Subcutaneous adipose tissue (tissue), 4 donors: Measurements from ENCODE around the gene THADA. TPM values are rescaled to one million over a fixed set of nuclear protein-coding genes. Genes with fewer than 3 reads are reported as not detected.

Experiments used
- total RNA-seq, 4 donors: library from RNA; depleted of rRNA; stranded (reverse); fragments of >200 nt; gene quantifications; one replicate each; pipeline ENCODE4 v1.1.0, GENCODE V29; 2016
- TF ChIP-seq, protein P1 (sequence below): fragments of 450-650 bp; IDR thresholded peaks from one replicate; pipeline ENCODE4 v1.5.1; 2016; ENCODE audit warnings: low read depth, mild to moderate bottlenecking, control low read depth, antibody characterized with exemption, moderate library complexity

Gene THADA
- total RNA-seq, 4 donors from 2014 or later = 31.8 to 71.9 (median 53.8) TPM

DNA sequence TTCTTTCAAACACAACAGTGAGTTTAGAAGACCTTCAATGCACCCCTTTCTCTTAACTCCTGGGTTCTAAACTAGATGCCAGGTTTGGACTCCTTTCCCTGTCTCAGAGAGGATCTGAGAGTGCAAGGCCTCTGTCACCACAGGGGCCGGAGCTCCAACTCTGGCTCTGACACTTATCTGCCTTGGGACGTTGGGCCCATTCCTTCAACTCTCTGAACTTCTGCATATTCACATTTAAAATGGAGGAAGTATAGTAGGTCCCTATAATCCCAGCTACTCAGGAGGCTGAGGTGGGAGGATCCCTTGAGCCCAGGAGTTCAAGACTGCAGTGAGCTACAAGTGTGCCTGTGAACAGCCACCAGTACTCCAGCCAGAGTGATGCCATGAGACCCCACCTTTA lies 325.4 kb downstream of the THADA start:
- TF ChIP-seq, protein P1, sequence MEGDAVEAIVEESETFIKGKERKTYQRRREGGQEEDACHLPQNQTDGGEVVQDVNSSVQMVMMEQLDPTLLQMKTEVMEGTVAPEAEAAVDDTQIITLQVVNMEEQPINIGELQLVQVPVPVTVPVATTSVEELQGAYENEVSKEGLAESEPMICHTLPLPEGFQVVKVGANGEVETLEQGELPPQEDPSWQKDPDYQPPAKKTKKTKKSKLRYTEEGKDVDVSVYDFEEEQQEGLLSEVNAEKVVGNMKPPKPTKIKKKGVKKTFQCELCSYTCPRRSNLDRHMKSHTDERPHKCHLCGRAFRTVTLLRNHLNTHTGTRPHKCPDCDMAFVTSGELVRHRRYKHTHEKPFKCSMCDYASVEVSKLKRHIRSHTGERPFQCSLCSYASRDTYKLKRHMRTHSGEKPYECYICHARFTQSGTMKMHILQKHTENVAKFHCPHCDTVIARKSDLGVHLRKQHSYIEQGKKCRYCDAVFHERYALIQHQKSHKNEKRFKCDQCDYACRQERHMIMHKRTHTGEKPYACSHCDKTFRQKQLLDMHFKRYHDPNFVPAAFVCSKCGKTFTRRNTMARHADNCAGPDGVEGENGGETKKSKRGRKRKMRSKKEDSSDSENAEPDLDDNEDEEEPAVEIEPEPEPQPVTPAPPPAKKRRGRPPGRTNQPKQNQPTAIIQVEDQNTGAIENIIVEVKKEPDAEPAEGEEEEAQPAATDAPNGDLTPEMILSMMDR = no peak

DNA sequence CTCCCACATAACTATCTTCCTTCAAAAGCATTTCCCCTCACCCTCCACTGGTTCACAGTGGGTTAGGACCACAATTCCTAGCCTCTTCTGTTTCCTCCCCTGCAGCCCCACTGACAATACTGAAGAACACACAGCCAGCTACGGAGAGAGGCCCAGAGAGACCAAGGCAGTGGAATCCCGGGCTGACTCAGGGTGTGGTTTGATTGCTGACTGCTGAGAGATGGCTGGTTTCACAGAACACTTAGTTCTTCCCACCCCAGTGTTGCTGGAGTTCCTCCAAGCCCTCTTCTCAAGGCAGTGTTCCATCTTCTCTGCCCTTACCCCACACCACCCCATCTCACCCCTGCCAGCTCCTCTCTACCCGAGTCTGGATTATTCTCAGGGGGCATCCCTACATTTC lies 326.1 kb downstream of the THADA start:
- TF ChIP-seq, protein P1 = no peak

DNA sequence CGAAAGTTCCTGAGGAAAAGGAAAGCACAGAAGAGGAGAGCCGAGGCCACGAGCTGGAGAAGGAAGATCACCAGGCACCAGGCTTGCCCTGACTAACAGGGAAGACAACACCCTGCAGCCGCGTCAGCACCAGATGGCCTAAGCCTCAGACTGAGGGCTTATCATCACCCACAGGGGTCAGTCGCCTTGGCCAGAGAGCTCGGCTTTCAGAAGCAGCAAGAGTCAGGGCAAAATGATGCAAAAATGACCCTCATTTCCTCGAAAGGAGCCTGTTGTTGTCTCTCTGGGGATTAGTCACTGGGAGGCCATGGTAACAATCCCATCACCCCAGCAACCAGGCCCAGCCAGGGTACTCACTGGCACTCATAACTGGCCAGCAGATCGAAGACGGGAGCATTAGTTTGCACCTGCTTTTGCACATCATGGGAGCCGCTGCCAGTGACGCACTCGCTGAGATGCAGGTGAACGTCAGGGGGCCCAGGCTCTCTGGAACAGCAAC lies 326.7 kb downstream of the THADA start:
- TF ChIP-seq, protein P1 = no peak

DNA sequence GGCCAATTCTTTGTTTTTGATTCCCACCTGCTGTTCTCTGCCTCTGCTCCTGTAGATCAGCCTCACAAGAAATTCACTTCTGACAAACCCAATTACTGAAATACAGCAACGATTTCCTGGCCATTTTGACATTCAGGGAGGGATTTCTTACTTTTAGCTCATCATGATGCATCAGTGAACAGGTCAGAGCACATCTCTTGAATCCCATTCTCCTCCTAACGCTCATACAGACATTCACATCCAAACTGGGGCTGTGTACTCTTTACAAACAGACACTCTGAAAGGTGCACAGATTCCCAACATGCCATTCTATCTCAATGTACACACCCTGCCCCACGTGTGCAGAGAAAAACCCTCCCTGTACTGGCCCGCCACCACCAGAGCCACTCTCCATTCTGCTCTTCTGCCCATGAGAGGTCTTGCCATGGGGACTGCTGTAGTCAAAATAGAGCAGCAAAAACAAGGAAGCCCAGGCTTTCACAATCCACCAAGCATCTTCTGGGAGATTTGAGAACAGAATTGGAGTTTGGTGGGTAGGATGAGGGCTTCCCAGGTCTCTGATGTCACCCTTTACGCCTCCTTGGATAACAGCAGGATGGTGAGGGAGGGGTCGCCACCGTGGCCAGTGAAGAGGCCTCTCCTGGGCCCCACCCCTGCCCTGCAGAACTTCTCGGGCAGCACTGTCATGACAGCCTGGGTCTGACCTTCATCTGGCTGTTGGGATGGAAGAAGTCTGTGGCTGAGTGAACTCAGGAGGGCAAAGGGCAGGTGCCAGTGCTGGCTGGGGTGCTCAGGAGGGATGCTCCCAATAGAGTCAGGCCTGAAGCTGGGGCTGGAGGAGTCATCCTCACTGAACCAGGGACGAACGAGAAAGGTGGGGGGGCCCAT lies 327.5 kb downstream of the THADA start:
- TF ChIP-seq, protein P1 = no peak

GRCh38 chr2:43267381-43267780 lies 328.5 kb downstream of the THADA start:
- TF ChIP-seq, protein P1 = no peak

DNA sequence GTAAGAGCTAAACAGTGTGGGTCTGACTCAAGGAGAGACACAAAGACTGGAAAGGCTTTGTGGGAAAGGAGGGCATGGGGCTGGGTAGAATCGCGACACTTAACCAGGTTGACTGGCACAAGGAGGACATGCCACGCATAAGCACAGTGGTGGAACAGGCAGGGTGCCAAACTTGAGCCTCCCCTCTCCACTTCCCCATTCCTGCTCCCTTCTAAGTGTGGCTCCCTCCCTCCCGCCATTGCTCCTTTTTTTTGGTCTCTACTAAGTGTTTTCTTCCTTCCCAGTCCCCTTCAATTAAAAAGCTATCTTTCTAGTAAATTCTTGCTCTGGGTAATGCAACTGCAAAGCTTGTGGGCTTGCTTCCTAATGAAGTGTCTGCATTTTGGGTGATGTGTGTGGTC lies 329.1 kb downstream of the THADA start:
- TF ChIP-seq, protein P1 = no peak

DNA sequence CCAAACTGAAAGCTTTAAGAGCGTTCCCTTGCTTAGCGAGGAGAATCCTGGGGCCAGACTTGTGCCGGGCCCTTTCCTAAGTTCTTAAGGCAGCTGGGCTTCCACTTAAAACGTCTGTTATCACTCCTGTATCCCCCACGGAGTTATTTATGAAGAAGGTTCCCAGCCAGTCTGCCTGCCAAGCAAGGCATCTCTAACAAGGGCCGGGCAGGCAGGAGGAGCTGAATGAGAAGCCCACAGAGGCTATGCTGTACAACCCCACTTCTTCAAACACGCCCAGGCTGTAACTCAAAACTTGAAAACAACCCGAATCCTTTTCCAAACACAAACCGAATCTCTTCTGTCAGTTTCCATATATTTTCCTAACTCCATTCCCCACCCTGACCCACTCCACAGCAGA lies 330.4 kb downstream of the THADA start:
- TF ChIP-seq, protein P1 = no peak
